Testis (tissue), 3 donors: Measurements from ENCODE around the gene DPH3. TPM values are rescaled to one million over a fixed set of nuclear protein-coding genes. Genes with fewer than 3 reads are reported as not detected.

Experiments used
- DNase-seq: peaks from one replicate; pipeline ENCODE4 v3.0.0-alpha.2; 2019
- H3K27ac ChIP-seq, 2 donors: fragments of 200-600 bp; sonication (generic); one replicate each; pipeline ENCODE4 v1.5.1; 2019
- H3K27me3 ChIP-seq: fragments of 200-600 bp; sonication (generic); one replicate; pipeline ENCODE4 v1.5.1; 2019
- H3K36me3 ChIP-seq: fragments of 200-600 bp; sonication (generic); one replicate; pipeline ENCODE4 v1.5.1; 2017; ENCODE audit warnings: low read depth; ENCODE audit errors: missing control alignments
- H3K4me1 ChIP-seq: fragments of 200-600 bp; sonication (generic); one replicate; pipeline ENCODE4 v1.5.1; 2019
- H3K4me3 ChIP-seq, 2 donors: fragments of 200-600 bp; sonication (generic); one replicate each; pipeline ENCODE4 v1.5.1; 2017 to 2019
- H3K9me3 ChIP-seq: fragments of 200-600 bp; sonication (generic); one replicate; pipeline ENCODE4 v1.5.1; 2017
- POLR2A ChIP-seq: fragments of 450-650 bp; IDR thresholded peaks from one replicate; pipeline ENCODE4 v1.6.1; 2017; ENCODE audit warnings: antibody characterized with exemption, mild to moderate bottlenecking, moderate library complexity
- WGBS, 2 donors: methylation state at CpG; one replicate each; pipeline ENCODE4 v1.1.5; 2018; 5-methylcytosine and 5-hydroxymethylcytosine counted together
- intact Hi-C: fragments of 100-400 bp; cut with DNase I; formaldehyde crosslinking; loops from one replicate; pipeline ENCODE4 v1.15.1; 2023; ENCODE audit warnings: low total_unique reads
- polyA plus RNA-seq: library from polyadenylated mRNA; stranded (reverse); fragments of 350-450 nt; fragmentation: Illumina TruSeq; extraction: RNeasy Lipid Tissue Mini Kit (QIAGEN cat#74804); gene quantifications from one replicate; pipeline ENCODE4 v1.2.3, GENCODE V29; 2014; ENCODE audit warnings: low read depth, low replicate concordance; ENCODE audit not compliant: insufficient read depth
- total RNA-seq, 2 donors: library from RNA; depleted of rRNA; stranded (reverse); fragments of >200 nt; gene quantifications; one replicate each; pipeline ENCODE4 v1.2.3, GENCODE V29; 2016
- TF ChIP-seq, protein P1 (sequence below), 3 experiments: fragments of 450-650 bp in 2 of 3; fragments of 200-600 bp in 1 of 3; sonication (generic) in 1 of 3; IDR thresholded peaks; one replicate each; pipeline ENCODE4 v1.5.1; 2016 to 2019; ENCODE audit warnings: antibody characterized with exemption in 3 of 3, mild to moderate bottlenecking in 2 of 3, moderate library complexity in 1 of 3

Gene DPH3
- total and polyA plus RNA-seq, 3 donors from 2014 or later: 14.6 to 23.6 (median 14.7) TPM

DNA sequence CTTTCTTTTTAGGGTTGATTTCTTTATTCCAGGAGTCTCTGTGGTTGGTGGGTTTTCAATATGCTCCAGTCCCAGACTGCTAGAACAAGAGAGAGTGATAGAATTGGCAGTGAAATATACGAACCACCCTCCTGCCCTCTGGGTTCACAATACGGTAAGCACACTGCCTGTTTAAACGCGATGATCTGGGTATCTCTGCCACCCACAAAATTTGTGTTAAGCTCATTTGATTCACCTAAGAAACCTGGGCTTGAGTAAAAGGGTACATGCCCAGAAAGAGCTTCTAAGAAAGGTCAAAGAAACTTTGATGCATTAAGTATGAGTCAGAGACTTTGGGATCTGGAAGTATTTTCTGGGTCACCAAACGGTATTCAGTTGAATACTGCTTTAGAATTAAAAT, 30.1 kb upstream of the DPH3 start:
- no peak overlapping the region for H3K4me3 ChIP-seq
- H3K4me1 ChIP-seq: no peaks in the 10 kb centered on the region
- intact Hi-C loops: no loop called here
- no peak for DNase-seq
- H3K27ac ChIP-seq: no peak overlapping the region
- TF ChIP-seq POLR2A: no peak
- TF ChIP-seq, protein P1, sequence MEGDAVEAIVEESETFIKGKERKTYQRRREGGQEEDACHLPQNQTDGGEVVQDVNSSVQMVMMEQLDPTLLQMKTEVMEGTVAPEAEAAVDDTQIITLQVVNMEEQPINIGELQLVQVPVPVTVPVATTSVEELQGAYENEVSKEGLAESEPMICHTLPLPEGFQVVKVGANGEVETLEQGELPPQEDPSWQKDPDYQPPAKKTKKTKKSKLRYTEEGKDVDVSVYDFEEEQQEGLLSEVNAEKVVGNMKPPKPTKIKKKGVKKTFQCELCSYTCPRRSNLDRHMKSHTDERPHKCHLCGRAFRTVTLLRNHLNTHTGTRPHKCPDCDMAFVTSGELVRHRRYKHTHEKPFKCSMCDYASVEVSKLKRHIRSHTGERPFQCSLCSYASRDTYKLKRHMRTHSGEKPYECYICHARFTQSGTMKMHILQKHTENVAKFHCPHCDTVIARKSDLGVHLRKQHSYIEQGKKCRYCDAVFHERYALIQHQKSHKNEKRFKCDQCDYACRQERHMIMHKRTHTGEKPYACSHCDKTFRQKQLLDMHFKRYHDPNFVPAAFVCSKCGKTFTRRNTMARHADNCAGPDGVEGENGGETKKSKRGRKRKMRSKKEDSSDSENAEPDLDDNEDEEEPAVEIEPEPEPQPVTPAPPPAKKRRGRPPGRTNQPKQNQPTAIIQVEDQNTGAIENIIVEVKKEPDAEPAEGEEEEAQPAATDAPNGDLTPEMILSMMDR (IDR thresholded peaks at IDR 0.05): no peak
- H3K27me3 ChIP-seq: no peaks in the 10 kb centered on the region
- no peaks in the 10 kb centered on the region for H3K36me3 ChIP-seq
- H3K9me3 ChIP-seq: no peaks in the 10 kb centered on the region
- WGBS, 2 donors: 93 to 97% methylated on average over 5 of the region's 5 CpGs

DNA sequence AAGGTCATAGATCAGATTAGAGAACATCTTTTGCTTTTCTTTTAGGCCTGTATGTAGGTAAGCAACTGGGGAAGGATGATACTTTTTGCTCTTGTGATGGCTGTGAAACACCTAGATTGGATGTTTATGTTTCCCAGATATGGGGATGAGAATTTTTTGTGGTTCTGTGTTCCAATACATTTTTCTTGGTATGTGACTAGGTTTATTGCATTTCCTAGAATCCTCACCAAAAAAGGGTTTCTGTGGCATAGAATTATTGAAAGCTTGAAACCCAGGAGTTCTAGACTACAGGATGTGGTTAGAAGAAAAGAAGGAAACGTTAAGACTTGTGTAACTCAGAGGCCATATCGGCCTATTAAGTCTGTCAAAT, 26.1 kb upstream of the DPH3 start:
- H3K27ac ChIP-seq: no peak overlapping the region
- H3K4me3 ChIP-seq: no peak overlapping the region
- no peaks in the 10 kb centered on the region for H3K4me1 ChIP-seq
- intact Hi-C loops: no loop called here
- H3K36me3 ChIP-seq: no peaks in the 10 kb centered on the region
- no peak for DNase-seq
- no peaks in the 10 kb centered on the region for H3K9me3 ChIP-seq
- TF ChIP-seq POLR2A: no peak
- TF ChIP-seq, protein P1 (IDR thresholded peaks at IDR 0.05): no peak
- H3K27me3 ChIP-seq: no peaks in the 10 kb centered on the region
- 72 to 74% methylated on average over 2 of the region's 2 CpGs for WGBS, 2 donors

DNA sequence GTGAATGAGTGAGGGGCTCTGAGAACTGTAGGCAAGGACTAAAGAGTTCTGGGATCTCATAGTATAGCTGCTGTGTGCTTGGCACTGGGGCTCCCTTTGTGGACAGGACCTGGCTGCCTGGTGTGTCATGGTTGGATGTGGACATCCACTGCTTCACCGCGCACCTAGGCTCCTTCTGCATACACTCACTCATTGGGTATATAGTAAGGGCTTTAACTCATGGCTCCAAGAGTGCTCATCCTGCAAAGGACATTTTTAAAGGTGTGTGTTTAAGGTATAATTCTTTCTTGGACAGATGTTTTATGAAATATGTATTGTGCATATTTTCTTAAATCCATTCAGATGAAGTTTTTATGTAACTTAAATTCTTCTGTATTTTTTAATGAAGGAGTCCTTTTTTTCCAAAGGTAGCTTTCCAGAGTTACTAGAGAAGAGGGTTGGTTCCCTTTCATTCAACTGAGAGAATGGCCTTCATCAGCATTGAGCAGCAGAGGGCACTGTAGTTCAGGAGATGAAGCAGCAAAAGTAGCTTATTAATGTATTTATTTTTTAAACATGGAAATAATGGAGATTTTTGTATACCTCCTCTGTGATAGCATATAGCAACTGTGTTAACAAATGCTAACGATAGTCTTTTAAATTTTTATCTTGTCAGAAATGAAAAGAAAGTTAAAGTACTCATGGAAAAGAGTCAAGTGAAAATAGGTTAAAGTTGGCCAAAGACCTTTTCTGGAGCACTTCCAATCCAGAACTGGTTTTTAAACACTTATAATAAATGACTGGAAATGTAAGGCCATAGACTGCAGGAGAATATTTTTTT, 25.5 kb upstream of the DPH3 start:
- no peak for TF ChIP-seq POLR2A
- TF ChIP-seq, protein P1 (IDR thresholded peaks at IDR 0.05): peak; percentile 64 to 67 (median 66)
- WGBS, 2 donors: 66 to 73% methylated on average over 3 of the region's 3 CpGs
- intact Hi-C loops: no loop called here
- no peaks in the 10 kb centered on the region for H3K4me1 ChIP-seq
- H3K9me3 ChIP-seq: no peaks in the 10 kb centered on the region
- peak; percentile 58 for DNase-seq
- no peak overlapping the region for H3K4me3 ChIP-seq
- no peak overlapping the region for H3K27ac ChIP-seq
- no peaks in the 10 kb centered on the region for H3K27me3 ChIP-seq
- no peaks in the 10 kb centered on the region for H3K36me3 ChIP-seq

DNA sequence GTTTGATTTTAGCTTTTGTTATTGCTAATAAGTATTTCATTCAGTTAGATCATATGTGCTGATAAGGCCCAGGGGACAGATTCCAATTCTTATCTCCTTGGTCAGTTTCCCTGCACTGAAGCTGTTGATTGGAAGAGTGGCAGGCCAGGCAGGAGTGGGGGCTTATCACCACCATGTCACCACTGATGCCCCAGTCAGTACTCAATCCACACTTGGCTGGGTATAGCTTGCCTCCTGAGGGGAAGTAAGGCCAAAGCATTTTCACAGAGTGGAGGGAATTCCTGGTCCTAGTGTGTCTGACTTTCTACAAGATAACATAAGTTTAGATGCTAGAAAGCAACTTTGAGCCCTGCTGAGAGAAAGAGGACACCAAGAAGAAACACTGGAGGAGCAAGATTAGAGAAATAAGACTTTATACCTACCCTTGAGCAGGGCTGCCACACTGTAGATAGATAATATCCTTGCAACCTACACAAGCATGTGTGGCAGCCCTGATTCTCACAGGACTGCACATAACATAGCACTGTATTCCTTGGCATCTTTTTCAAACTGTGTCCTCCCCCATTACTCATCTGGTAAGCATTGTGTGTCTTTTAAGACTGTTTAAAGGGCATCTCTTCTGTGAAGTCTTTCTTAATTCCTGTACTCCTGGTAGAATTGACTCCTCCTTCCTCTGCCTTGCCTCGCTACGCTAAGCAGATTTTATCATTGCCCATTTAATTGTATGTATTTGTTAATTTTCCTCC, 24.6 kb upstream of the DPH3 start:
- Histone ChIP-seq H3K4me1 (no peaks in the 10 kb centered on the region), H3K27me3 (no peaks in the 10 kb centered on the region), H3K4me3 (no peak overlapping the region), H3K36me3 (no peaks in the 10 kb centered on the region), H3K9me3 (no peaks in the 10 kb centered on the region), H3K27ac (no peak overlapping the region)
- DNase-seq: no peak
- TF ChIP-seq, protein P1 (IDR thresholded peaks at IDR 0.05): no peak
- TF ChIP-seq POLR2A: no peak
- WGBS, 2 donors: 85 to 96% methylated on average over 2 of the region's 2 CpGs
- intact Hi-C loops: loop anchor here (10.0 kb wide), 1 partner anchor 255 kb away; no protein-coding TSS in a partner anchor
